HCT116 (cell line): Measurements from ENCODE around the gene IMMP2L. TPM values are rescaled to one million over a fixed set of nuclear protein-coding genes. Genes with fewer than 3 reads are reported as not detected.

Source experiments
- ATAC-seq: fragments of 200-7000 bp; cut with Tn5 transposase; 2 replicates; pipeline ENCODE4 v1.9.1; 2020; ENCODE audit warnings: mild to moderate bottlenecking, moderate library complexity
- BruUV-seq: library from RNA; stranded (reverse); fragments of 400-500 nt; replicated peaks from 2 replicates; lab custom pipeline; 2021; lab: Mats Ljungman, UMichigan
- CTCF ChIA-PET: fragments of 300-600 bp; sonication (Branson Sonifier 250); formaldehyde crosslinking; loops from one replicate; lab custom pipeline; 2021; ENCODE audit warnings: antibody characterized with exemption; lab: Charles Lee
- POLR2A ChIA-PET: fragments of 300-600, 350-600 bp; sonication (Branson Sonifier 250); formaldehyde crosslinking; loops from one replicate; lab custom pipeline; 2021; ENCODE audit warnings: antibody characterized with exemption; lab: Charles Lee
- RAD21 ChIA-PET, 2 experiments: fragments of 300-600 bp; sonication (Branson Sonifier 250); formaldehyde crosslinking; loops; one replicate each; lab custom pipeline; 2023; ENCODE audit warnings: low total read pairs in 2 of 2; ENCODE audit not compliant: uncharacterized antibody in 2 of 2, unreplicated experiment in 2 of 2, low non-redundant PET in 1 of 2; lab: Charles Lee
- DNase-seq: peaks from one replicate; pipeline ENCODE4 v3.0.0-alpha.2; 2010; ENCODE audit warnings: low read depth, low spot score
- H2AFZ ChIP-seq: fragments of 200-600 bp; shearing (Covaris generic), sonication (generic); 2 replicates; pipeline ENCODE4 v1.6.1; 2017; ENCODE audit warnings: low read depth, mixed run types, mixed read lengths, antibody characterized with exemption, low read length; ENCODE audit not compliant: poor library complexity, severe bottlenecking
- H3K27ac ChIP-seq: 2 replicates; pipeline ENCODE4 v1.5.1; 2012; ENCODE audit warnings: low read depth, low read length
- H3K27me3 ChIP-seq: fragments of 200-600 bp; sonication (generic); 2 replicates; pipeline ENCODE4 v1.6.1; 2016; ENCODE audit warnings: mixed run types, low read length, mixed read lengths; ENCODE audit not compliant: insufficient read depth
- H3K36me3 ChIP-seq, 2 experiments: fragments of 200-500 bp in 1 of 2; fragments of 200-600 bp in 1 of 2; sonication (Bioruptor generic) in 1 of 2; sonication (generic) in 1 of 2; 2 replicates each; pipeline versions ENCODE4 v1.5.1 to v1.6.1; 2014 to 2016; ENCODE audit warnings: low read length in 2 of 2, inconsistent platforms in 1 of 2, mixed read lengths in 1 of 2, mixed run types in 1 of 2; ENCODE audit not compliant: insufficient read depth in 2 of 2, control insufficient read depth in 1 of 2
- H3K4me1 ChIP-seq, 2 experiments: fragments of 200-600 bp in 1 of 2; sonication (generic) in 1 of 2; 2 replicates each; pipeline versions ENCODE4 v1.5.1 to v1.6.1; 2012 to 2017; ENCODE audit warnings: low read length in 2 of 2, inconsistent platforms in 1 of 2, mild to moderate bottlenecking in 1 of 2, mixed read lengths in 1 of 2, mixed run types in 1 of 2, moderate library complexity in 1 of 2; ENCODE audit not compliant: insufficient read depth in 2 of 2, control insufficient read depth in 1 of 2
- H3K4me2 ChIP-seq: fragments of 200-600 bp; sonication (generic); 2 replicates; pipeline ENCODE4 v1.6.1; 2017; ENCODE audit warnings: mixed run types, low read length, mixed read lengths
- H3K4me3 ChIP-seq, 2 experiments: fragments of 200-600 bp in 1 of 2; sonication (generic) in 1 of 2; replicated peaks in 1 of 2; 2 replicates each; pipeline ENCODE4 v1.5.1; 2011 to 2016; ENCODE audit warnings: low read length in 2 of 2, control low read depth in 1 of 2, low read depth in 1 of 2, mild to moderate bottlenecking in 1 of 2, mixed read lengths in 1 of 2, mixed run types in 1 of 2
- H3K79me2 ChIP-seq: fragments of 200-600 bp; sonication (generic); 2 replicates; pipeline ENCODE4 v1.6.1; 2017; ENCODE audit warnings: mild to moderate bottlenecking, mixed run types, low read length, moderate library complexity, mixed read lengths; ENCODE audit not compliant: insufficient read depth
- H3K9ac ChIP-seq: fragments of 200-600 bp; sonication (generic); 2 replicates; pipeline ENCODE4 v1.6.1; 2016; ENCODE audit warnings: low read length, mixed read lengths
- H3K9me2 ChIP-seq: fragments of 200-600 bp; sonication (generic), shearing (Covaris generic); 2 replicates; pipeline ENCODE4 v1.6.1; 2017; ENCODE audit warnings: mixed run types, mild to moderate bottlenecking, moderate library complexity; ENCODE audit not compliant: insufficient read depth
- H3K9me3 ChIP-seq, 2 experiments: fragments of 200-500 bp in 1 of 2; fragments of 200-600 bp in 1 of 2; sonication (Bioruptor generic) in 1 of 2; sonication (generic) in 1 of 2; 2 replicates each; pipeline ENCODE4 v1.6.1; 2014 to 2017; ENCODE audit warnings: low read length in 2 of 2, mixed read lengths in 2 of 2, inconsistent platforms in 1 of 2, low read depth in 1 of 2, mild to moderate bottlenecking in 1 of 2, mixed run types in 1 of 2, moderate library complexity in 1 of 2; ENCODE audit not compliant: control insufficient read depth in 1 of 2, insufficient read depth in 1 of 2
- H4K20me1 ChIP-seq: fragments of 200-600 bp; sonication (generic), shearing (Covaris generic); 2 replicates; pipeline ENCODE4 v1.6.1; 2017; ENCODE audit warnings: mixed run types, mild to moderate bottlenecking, moderate library complexity; ENCODE audit not compliant: insufficient read depth
- CBX3 ChIP-seq: IDR thresholded peaks from 2 replicates; pipeline ENCODE4 v1.6.1; 2012; ENCODE audit warnings: low read depth
- CEBPB ChIP-seq: IDR thresholded peaks from 2 replicates; pipeline ENCODE4 v1.6.1; 2012; ENCODE audit warnings: low read depth
- CTCF ChIP-seq, 3 experiments: fragments of 200-600 bp in 1 of 3; sonication (generic) in 1 of 3; IDR thresholded peaks in 2 of 3; conservative IDR thresholded peaks in 1 of 3; 2 replicates each; pipeline ENCODE4 v1.5.1; 2012 to 2017; ENCODE audit warnings: low read depth in 2 of 3, low read length in 2 of 3, antibody characterized with exemption in 1 of 3, borderline replicate concordance in 1 of 3, control low read depth in 1 of 3, mild to moderate bottlenecking in 1 of 3, mixed read lengths in 1 of 3, mixed run types in 1 of 3, moderate library complexity in 1 of 3; ENCODE audit not compliant: insufficient read depth in 1 of 3
- EGR1 ChIP-seq: IDR thresholded peaks from 2 replicates; pipeline ENCODE4 v1.6.1; 2012; ENCODE audit warnings: low read depth
- EZH2phosphoT487 ChIP-seq: fragments of 200-600 bp; IDR thresholded peaks from 2 replicates; pipeline ENCODE4 v1.6.1; 2018; ENCODE audit warnings: antibody characterized with exemption, borderline replicate concordance
- MAX ChIP-seq: IDR thresholded peaks from 2 replicates; pipeline ENCODE4 v1.6.1; 2012
- POLR2AphosphoS5 ChIP-seq: IDR thresholded peaks from 2 replicates; pipeline ENCODE4 v1.6.1; 2011; ENCODE audit warnings: mild to moderate bottlenecking, low read depth, low read length, moderate library complexity
- SIN3A ChIP-seq: IDR thresholded peaks from 2 replicates; pipeline ENCODE4 v1.6.1; 2012; ENCODE audit warnings: low read depth
- SP1 ChIP-seq: IDR thresholded peaks from 2 replicates; pipeline ENCODE4 v1.6.1; 2012; ENCODE audit warnings: low read depth
- TCF7L2 ChIP-seq: IDR thresholded peaks from 2 replicates; pipeline ENCODE4 v1.7.0; 2011; ENCODE audit warnings: borderline replicate concordance, inconsistent platforms; ENCODE audit not compliant: insufficient read depth, insufficient read length; ENCODE audit errors: extremely low read depth
- ZNF274 ChIP-seq: fragments of 200-500 bp; sonication (Bioruptor generic); IDR thresholded peaks from 2 replicates; pipeline ENCODE4 v1.6.1; 2014; ENCODE audit warnings: mild to moderate bottlenecking, low read depth, low read length, inconsistent platforms
- intact Hi-C: fragments of 100-400 bp; cut with micrococcal nuclease; formaldehyde crosslinking; loops from 2 replicates; pipeline ENCODE4 v1.10.0; 2022
- total RNA-seq: library from RNA; stranded (reverse); gene quantifications from one replicate; pipeline ENCODE4 v1.2.1, GENCODE V29; 2021; ENCODE audit not compliant: unreplicated experiment
- TF ChIP-seq, protein P1 (sequence below): IDR thresholded peaks from 2 replicates; pipeline ENCODE4 v1.6.1; 2012

IMMP2L gene
- total RNA-seq, 1 experiment from 2014 or later = 21.1 TPM

DNA sequence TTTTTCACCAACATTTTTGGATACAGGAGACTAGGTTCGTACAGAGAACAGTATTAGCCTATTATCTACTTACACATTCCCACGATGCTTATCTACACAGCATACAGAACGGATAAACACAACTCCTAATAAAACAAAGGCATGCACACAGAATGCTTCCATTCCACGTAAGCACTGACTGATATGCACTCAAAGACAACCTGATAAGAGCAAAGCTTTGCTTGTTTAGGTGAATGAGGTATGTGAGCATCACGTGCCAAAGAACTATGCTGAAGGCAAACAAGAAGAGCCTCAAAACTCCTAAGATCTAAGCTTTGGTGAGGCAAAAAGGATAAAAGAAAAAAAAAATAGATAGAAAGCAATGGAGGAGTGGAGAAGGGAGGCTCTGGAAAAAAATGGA is 884.9 kb downstream of the IMMP2L start:
- BruUV-seq = no TSS peak
- no peak for DNase-seq
- H3K27ac ChIP-seq = no peak overlapping the region
- H3K4me1 ChIP-seq = no peaks in the 10 kb centered on the region
- no peak overlapping the region for H3K4me3 ChIP-seq
- no peak overlapping the region for H3K4me2 ChIP-seq
- no peak overlapping the region for H2AFZ ChIP-seq
- intact Hi-C loops = loop anchor here (1.0 kb wide), 1 partner anchor 21 kb away; no protein-coding TSS in a partner anchor
- ATAC-seq = no peak
- no peaks in the 10 kb centered on the region for H3K36me3 ChIP-seq
- no peak overlapping the region for H3K9ac ChIP-seq
- RAD21 ChIA-PET = no interaction called here
- CTCF ChIA-PET = no interaction called here
- POLR2A ChIA-PET = no interaction called here
- no peaks in the 10 kb centered on the region for H3K9me3 ChIP-seq
- H3K27me3 ChIP-seq = no peaks in the 10 kb centered on the region
- H3K9me2 ChIP-seq = no peaks in the 10 kb centered on the region
- H3K79me2 ChIP-seq = no peaks in the 10 kb centered on the region
- TF ChIP-seq, protein P1, sequence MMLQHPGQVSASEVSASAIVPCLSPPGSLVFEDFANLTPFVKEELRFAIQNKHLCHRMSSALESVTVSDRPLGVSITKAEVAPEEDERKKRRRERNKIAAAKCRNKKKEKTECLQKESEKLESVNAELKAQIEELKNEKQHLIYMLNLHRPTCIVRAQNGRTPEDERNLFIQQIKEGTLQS = no peak
- TF ChIP-seq EGR1 (no peak), CTCF (IDR thresholded peaks at IDR 0.05 in 2 of 3, conservative IDR thresholded peaks at IDR 0.05 in 1 of 3; ENCODE audit: borderline replicate concordance in 1 of 3, insufficient read depth in 1 of 3, low read depth in 2 of 3, low read length in 2 of 3) (no peak), MAX (no peak), ZNF274 (no peak), TCF7L2 (no peak), SP1 (no peak), EZH2phosphoT487 (no peak), CBX3 (no peak), CEBPB (no peak), POLR2AphosphoS5 (no peak), SIN3A (no peak)
- no peaks in the 10 kb centered on the region for H4K20me1 ChIP-seq
